Stimulated activated naive CD4-positive, alpha-beta T cell treated with Interleukin-2 at 50 U/mL for 16 hours (primary cell): Measurements from ENCODE around the gene PCDHGB7.
"Not testable (repeated sequence)": the region's sequence is repeated elsewhere in the genome, so short reads cannot be mapped to it uniquely, and the experiment has no call there.

ENCODE experiments used
- DNase-seq: peaks from one replicate; lab custom pipeline; 2025; lab: John Stamatoyannopoulos, UW

The PCDHGB7 gene

GRCh38 chr5:141417494-141418172 is at the start of gene PCDHGB7:
PCDHGB7 (plus strand) TSS chr5:141417677; CDS start chr5:141417860, 183 bp downstream.
- peak; percentile 30 for DNase-seq

GRCh38 chr5:141369994-141370848 is 47.3 kb upstream of the PCDHGB7 start, which contains the start of gene PCDHGB3:
PCDHGB3 (plus strand) TSS chr5:141370242; CDS start chr5:141370395, 153 bp downstream.
- peak; percentile 10 for DNase-seq

- no peak for DNase-seq
These were observed 45.7 kb upstream of the PCDHGB7 start for GRCh38 chr5:141371572-141372475.

GRCh38 chr5:141373673-141374317 is 43.7 kb upstream of the PCDHGB7 start, which contains the start of gene PCDHGA6:
PCDHGA6 (plus strand) TSS chr5:141373891; CDS start chr5:141374084, 193 bp downstream.
- no peak for DNase-seq

- no peak for DNase-seq
These were observed 42.9 kb upstream of the PCDHGB7 start for GRCh38 chr5:141374627-141375026.

GRCh38 chr5:141375444-141376155 is 41.9 kb upstream of the PCDHGB7 start:
- DNase-seq = not testable (repeated sequence)

GRCh38 chr5:141382469-141383294 is 34.8 kb upstream of the PCDHGB7 start, which contains the start of gene PCDHGA7:
PCDHGA7 (plus strand) TSS chr5:141382742; CDS start chr5:141382900, 158 bp downstream.
- no peak for DNase-seq

- no peak for DNase-seq
These were observed 34.1 kb upstream of the PCDHGB7 start for GRCh38 chr5:141383345-141383744.

- no peak for DNase-seq
These were observed 32.8 kb upstream of the PCDHGB7 start for GRCh38 chr5:141384471-141385267.

- DNase-seq = not testable (repeated sequence)
These were observed 29.7 kb upstream of the PCDHGB7 start, which contains the start of gene PCDHGB4 for GRCh38 chr5:141387557-141388311. PCDHGB4 (plus strand) TSS chr5:141387698; CDS start chr5:141387885, 187 bp downstream.

- DNase-seq = no peak
These were observed 28.8 kb upstream of the PCDHGB7 start for GRCh38 chr5:141388661-141389060.

- no peak for DNase-seq
These were observed 28.1 kb upstream of the PCDHGB7 start for GRCh38 chr5:141389153-141390042.

GRCh38 chr5:141392429-141393198 is 24.9 kb upstream of the PCDHGB7 start, which contains the start of gene PCDHGA8:
PCDHGA8 (plus strand) TSS chr5:141392633; CDS start chr5:141392814, 181 bp downstream.
- no peak for DNase-seq

GRCh38 chr5:141393267-141393666 is 24.2 kb upstream of the PCDHGB7 start:
- DNase-seq = no peak

- DNase-seq = not testable (repeated sequence)
These were observed 22.9 kb upstream of the PCDHGB7 start for GRCh38 chr5:141394401-141395187.
